HG03066 (cell line): ENCODE measurements around the gene PALS2.

Experiments
- ATAC-seq: cut with Tn5 transposase; IDR thresholded peaks from one replicate; pipeline ENCODE4 v1.9.1; 2021; ENCODE audit warnings: low read depth; ENCODE audit not compliant: unreplicated experiment

Gene PALS2

GRCh38 chr7:24572997-24573553 is at the start of gene PALS2:
TSS of gene PALS2 (plus strand) at chr7:24573452. CDS start at chr7:24623668, 50,216 bp downstream.
- peak; percentile 48 for ATAC-seq

DNA sequence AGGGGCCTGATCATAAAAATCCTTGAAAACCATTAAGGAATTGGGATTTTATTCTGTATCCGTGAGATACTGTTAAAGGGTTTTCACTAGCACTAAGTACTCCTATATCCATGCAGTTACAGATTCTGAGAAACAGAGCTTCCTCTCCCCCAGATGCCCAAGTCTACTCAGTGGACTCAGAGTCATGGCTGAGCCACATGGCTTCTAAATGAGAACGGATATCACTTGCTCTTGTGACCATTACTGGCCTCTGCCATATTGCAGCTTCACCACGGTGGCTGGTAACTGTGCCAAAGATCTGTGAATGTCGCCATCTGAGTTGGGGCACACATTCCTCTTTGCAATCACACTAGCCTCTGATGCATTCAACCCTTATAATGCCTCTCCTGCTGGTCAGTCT is 42.0 kb upstream of the PALS2 start:
- ATAC-seq, result no peak

DNA sequence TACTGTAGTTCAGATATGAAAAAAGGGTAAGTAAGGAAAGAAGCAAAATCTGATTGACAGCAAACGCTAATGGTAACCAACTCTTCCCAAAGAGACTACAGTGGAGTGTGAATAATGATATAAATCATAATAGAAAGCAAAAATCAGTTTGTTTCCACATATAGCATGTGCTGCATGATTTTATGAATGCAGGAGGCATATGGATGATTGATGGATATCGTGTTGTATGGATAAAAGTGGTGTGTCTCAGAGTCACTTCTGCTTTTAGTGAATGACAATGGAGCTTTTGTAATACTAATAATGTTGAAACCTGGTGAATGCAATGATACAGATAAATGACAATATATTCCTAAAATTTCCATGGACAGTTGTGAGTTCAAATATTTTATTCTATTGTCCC is 36.6 kb upstream of the PALS2 start:
- no peak for ATAC-seq

DNA sequence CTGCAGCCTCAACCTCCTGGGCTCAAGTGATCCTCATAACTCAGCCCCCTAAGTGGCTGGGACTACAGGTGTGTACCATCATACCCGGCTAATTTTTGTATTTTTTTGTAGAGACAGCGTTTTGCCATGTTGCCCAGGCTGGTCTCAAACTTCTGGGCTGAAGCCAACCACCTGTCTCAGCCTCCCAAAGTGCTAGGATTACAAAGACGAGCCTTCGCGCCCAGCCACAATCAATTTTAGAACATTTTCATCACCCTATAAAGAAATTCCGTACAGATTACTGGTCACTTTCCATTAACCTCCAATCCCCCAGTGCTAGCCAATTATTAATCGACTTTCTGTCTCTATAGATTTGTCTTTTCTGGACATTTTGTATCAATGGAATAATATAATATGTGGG is 32.3 kb upstream of the PALS2 start:
- no peak for ATAC-seq

DNA sequence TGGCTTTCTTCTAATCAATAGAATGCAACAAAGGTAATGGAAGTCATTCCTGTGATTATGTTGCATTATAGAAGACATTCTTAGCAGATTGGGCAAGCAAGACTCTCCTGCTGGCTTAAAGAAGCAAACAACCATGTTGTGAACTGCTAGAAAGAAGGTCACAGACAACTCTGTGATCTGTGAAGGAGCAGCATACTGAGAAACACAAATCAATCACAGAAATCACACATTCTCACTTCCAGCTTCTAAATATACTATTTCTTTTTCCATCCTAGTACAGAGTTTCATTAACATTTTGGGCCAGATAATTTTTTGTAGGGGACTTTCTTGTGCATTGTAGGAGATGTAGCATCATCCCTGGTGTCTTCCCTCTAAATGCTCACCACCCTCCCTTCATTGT is 28.0 kb upstream of the PALS2 start:
- ATAC-seq, result no peak

GRCh38 chr7:24548390-24548789 is 24.9 kb upstream of the PALS2 start:
- no peak for ATAC-seq

DNA sequence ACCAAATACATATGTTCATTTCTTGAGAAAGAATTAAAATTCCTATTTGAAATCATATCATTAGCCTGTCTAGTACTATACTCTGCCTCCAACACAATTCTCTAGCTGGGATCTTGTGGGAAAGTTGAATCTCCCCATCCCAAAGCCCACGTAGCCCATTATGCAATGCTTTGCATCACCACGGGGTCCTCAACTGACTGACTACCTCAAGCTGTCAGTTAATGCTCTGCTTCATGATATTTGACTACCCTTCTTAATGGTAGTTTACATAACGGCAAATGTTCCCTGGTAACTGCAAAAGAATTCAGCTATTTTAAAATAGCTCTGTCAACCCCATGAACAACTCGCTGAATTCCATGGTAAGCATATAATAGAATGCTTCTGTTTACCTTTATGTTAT is 23.3 kb upstream of the PALS2 start:
- no peak for ATAC-seq

DNA sequence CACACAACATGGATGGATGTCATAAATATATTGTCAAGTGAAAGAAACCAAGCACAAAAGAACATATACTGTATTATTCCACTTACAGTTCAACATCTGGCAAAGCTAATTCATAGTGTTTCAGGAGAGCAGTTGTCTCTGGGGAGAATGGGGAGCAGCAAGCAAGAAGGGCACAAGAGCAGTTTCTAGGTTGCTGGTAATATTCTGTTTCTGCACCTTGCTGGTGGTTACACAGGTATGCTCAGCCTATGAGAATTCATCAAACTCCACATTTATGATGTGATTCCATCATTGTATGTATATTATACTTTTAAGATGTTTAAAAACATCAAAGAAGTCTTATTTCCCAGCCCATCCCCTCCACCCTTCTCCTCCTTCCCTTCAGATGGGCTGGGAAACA is 18.1 kb upstream of the PALS2 start:
- no peak for ATAC-seq

- no peak for ATAC-seq
Observed at GRCh38 chr7:24555719-24556118, 17.5 kb upstream of the PALS2 start.

- ATAC-seq, result no peak
Observed at GRCh38 chr7:24560772-24561171, 12.5 kb upstream of the PALS2 start.

DNA sequence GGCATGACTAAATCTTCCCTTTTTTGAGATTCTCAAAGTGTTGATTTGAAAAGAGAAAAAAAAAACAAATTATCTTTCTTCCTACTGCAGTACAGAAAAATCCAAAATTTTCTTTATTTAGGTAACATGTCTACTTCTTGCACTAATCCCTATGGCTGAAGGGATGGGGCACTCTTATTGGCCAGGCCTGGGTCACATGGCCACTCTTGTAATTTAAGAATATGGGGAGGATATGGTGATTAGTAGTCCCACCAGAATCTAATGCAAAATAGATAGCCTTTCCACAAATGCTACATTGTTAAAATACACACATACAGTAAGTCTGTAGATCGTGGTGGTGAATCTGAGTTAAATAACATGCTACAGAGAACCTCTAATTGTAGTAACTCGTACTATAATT is 7.0 kb upstream of the PALS2 start:
- no peak for ATAC-seq

DNA sequence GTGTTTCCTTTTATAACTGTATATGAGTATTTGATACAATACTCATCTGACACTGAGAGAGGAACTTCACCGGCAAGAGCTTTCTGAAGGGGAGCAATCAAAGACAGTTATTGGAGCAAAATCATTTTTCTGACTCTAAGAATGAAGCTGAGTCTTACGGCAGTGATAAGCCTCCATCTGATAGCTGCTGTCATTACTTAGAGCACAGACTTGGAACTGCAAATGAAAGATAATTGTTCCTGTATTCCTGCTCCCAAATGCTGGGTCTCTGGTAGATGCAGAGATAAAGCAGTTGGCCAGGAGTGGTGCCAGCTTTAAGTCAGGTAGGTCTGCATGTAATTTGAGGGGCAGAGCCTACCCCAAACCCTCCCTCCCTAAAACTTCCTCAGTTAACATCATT is 2.3 kb upstream of the PALS2 start:
- no peak for ATAC-seq

GRCh38 chr7:24572016-24572392 is 1.2 kb upstream of the PALS2 start:
- ATAC-seq, result no peak

GRCh38 chr7:24572393-24572996 is 757 bp upstream of the PALS2 start:
- ATAC-seq, result no peak

DNA sequence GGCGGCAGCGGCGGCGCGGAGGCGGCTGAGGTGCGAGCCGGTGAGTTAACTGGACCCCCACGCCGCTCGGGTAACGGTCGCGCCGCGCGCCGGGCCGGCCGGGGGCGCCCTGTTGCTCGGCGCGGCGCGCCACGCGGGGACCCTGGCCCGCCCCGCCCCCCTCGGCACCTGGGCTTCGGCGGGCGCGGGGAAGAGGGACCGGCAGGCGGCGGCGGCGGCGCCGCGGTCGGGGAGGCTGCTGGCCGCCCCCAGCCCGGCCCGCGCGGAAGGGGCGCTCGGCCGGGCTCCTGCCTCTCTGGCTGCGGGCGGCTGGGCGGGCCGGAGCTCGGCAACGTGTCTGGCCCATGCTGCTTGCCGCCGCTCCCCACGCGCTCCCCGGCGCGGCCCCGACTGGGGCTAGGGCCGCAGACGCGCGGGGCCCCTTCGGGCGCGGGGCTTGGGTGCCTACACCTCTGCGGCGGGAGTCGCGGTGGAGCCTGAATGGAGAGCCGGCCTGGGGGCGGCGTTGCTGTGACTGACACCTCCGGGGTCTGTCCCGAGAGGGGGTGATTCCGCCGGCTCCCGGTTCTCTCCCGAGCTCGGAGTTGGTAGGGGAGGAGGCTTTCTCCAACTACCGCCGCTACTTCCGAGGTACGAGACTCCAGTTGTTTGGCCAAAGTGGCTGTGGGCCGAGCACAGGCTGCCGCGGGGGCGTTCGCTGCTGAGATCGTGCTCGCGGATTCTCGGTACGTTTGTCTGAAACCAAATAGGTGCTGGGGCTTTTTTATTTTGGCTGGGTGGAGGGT is 494 bp downstream of the PALS2 start:
- peak; percentile 28 for ATAC-seq

- no peak for ATAC-seq
Observed at GRCh38 chr7:24574386-24574785, 1.1 kb downstream of the PALS2 start.

- ATAC-seq, result no peak
Observed at GRCh38 chr7:24574950-24575349, 1.7 kb downstream of the PALS2 start.

GRCh38 chr7:24576171-24577025 is 3.1 kb downstream of the PALS2 start:
- peak; percentile 26 for ATAC-seq

- no peak for ATAC-seq
Observed at GRCh38 chr7:24578052-24578451, 4.8 kb downstream of the PALS2 start.

DNA sequence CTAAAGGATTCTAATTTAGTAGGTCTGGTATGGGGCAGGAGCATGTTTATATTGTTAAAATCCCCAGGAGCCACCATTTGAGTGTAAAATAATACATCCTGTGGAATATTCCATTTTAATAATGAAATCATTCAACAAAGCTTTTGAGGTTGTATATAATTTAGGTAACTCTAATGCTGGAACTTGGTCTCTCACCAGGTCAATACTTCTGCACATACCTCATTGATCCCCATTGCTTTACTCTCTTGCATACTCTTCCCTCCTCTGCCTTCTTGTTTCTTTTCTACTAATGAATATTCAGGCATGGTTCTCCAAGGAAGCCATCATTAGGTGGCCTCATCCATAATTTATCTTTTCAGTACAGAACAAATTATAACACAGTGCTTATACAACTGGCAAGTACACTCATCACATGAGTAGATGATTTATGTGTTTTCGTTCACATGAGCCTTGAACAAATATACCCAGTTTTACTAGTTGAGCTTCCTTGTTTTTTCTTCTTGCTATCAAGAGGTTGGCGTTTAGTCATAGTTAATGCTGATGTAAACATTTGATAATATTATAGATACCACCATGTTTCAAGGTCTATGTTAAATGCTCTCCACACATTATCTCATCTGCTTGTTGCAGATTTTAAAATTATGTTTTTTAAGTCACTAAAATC is 7.2 kb downstream of the PALS2 start:
- no peak for ATAC-seq

DNA sequence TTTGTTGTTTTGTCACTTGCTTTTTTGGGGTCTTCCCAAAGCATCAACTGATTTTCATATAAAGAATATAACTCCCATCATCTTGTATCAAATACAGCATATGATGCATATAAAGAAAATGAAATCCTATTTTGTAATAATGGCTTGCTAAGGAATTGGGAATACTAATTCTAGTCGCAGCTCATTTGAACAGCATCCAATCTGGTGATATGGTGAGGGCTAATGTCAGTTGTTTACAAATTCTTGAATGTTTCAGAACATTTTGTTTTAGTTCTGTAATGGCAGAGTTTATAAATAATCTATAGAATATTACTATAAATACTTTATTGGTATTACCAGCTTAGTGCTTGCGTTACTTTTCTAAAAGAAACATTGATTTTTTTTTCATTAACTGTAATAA is 8.9 kb downstream of the PALS2 start:
- ATAC-seq, result no peak
